Fibroblast of lung (primary cell): Measurements from ENCODE around the gene WDFY2.

Source experiments
- CTCF ChIP-seq, 2 donors: IDR thresholded peaks in 1 of 2; conservative IDR thresholded peaks in 1 of 2; 1 replicate in 1 of 2; 2 replicates in 1 of 2; pipeline ENCODE4 v1.5.1; 2011 to 2012; ENCODE audit warnings: low read length in 2 of 2, control low read depth in 1 of 2, inconsistent platforms in 1 of 2, low read depth in 1 of 2, mild to moderate bottlenecking in 1 of 2
- EZH2 ChIP-seq: IDR thresholded peaks from 2 replicates; pipeline ENCODE4 v1.5.1; 2012; ENCODE audit warnings: low read length, control low read depth, mild to moderate bottlenecking; ENCODE audit errors: missing control alignments

- TF ChIP-seq CTCF (conservative IDR thresholded peaks at IDR 0.05 in 1 of 2, IDR thresholded peaks at IDR 0.05 in 1 of 2; ENCODE audit: low read depth in 1 of 2, low read length in 2 of 2) (no peak), EZH2 (no peak)
Measured at GRCh38 chr13:51768976-51769375, 184.7 kb downstream of the WDFY2 start.
